Thoracic aorta (tissue), 2 donors: ENCODE results near the gene ENPEP. TPM values are rescaled to one million over a fixed set of nuclear protein-coding genes. Genes with fewer than 3 reads are reported as not detected.
A peak's percentile ranks its signal among the peaks of the same experiment; 100 is the strongest.
"Not testable (repeated sequence)": the region's sequence is repeated elsewhere in the genome, so short reads cannot be mapped to it uniquely, and the experiment has no call there.

Experiments used
- ATAC-seq: fragments of 150-250 bp; one replicate; pipeline ENCODE4 v1.8.0; 2017; ENCODE audit warnings: low read depth; ENCODE audit not compliant: insufficient number of reproducible peaks, low FRiP score
- DNase-seq: peaks from one replicate; pipeline ENCODE4 v3.0.0-alpha.2; 2020; ENCODE audit warnings: low spot score
- H3K27ac ChIP-seq, 2 donors: fragments of 200-600 bp; sonication (generic); 1 replicate in 1 of 2; 2 replicates in 1 of 2; pipeline ENCODE4 v1.5.1; 2016; ENCODE audit warnings: mild to moderate bottlenecking in 2 of 2, moderate library complexity in 2 of 2
- H3K27me3 ChIP-seq: fragments of 200-600 bp; sonication (generic); replicated peaks from 2 replicates; pipeline ENCODE4 v1.6.0; 2016; ENCODE audit warnings: mild to moderate bottlenecking; ENCODE audit not compliant: insufficient read depth
- H3K36me3 ChIP-seq: fragments of 200-600 bp; sonication (generic); one replicate; pipeline ENCODE4 v1.5.1; 2016
- H3K4me1 ChIP-seq, 2 donors: fragments of 200-600 bp; sonication (generic); 1 replicate in 1 of 2; 2 replicates in 1 of 2; pipeline versions ENCODE4 v1.5.1 to v1.6.0; 2016; ENCODE audit warnings: low read depth in 2 of 2, mild to moderate bottlenecking in 1 of 2; ENCODE audit not compliant: control insufficient read depth in 1 of 2
- H3K4me3 ChIP-seq: fragments of 200-600 bp; sonication (generic); 2 replicates; pipeline ENCODE4 v1.5.1; 2016; ENCODE audit warnings: mild to moderate bottlenecking
- H3K9me3 ChIP-seq: fragments of 200-600 bp; sonication (generic); 2 replicates; pipeline ENCODE4 v1.5.1; 2016
- total RNA-seq, 2 donors: library from RNA; depleted of rRNA; stranded (reverse); fragments of >200 nt; gene quantifications; one replicate each; pipeline versions ENCODE4 v1.1.0 to v1.2.3, GENCODE V29; 2016
- TF ChIP-seq, protein P1 (sequence below): fragments of 200-600 bp; sonication (generic); IDR thresholded peaks from one replicate; pipeline ENCODE4 v1.5.1; 2019; ENCODE audit warnings: antibody characterized with exemption

The ENPEP gene, protein sequence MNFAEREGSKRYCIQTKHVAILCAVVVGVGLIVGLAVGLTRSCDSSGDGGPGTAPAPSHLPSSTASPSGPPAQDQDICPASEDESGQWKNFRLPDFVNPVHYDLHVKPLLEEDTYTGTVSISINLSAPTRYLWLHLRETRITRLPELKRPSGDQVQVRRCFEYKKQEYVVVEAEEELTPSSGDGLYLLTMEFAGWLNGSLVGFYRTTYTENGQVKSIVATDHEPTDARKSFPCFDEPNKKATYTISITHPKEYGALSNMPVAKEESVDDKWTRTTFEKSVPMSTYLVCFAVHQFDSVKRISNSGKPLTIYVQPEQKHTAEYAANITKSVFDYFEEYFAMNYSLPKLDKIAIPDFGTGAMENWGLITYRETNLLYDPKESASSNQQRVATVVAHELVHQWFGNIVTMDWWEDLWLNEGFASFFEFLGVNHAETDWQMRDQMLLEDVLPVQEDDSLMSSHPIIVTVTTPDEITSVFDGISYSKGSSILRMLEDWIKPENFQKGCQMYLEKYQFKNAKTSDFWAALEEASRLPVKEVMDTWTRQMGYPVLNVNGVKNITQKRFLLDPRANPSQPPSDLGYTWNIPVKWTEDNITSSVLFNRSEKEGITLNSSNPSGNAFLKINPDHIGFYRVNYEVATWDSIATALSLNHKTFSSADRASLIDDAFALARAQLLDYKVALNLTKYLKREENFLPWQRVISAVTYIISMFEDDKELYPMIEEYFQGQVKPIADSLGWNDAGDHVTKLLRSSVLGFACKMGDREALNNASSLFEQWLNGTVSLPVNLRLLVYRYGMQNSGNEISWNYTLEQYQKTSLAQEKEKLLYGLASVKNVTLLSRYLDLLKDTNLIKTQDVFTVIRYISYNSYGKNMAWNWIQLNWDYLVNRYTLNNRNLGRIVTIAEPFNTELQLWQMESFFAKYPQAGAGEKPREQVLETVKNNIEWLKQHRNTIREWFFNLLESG
- total RNA-seq = 1 to 10 TPM in 1 of 2 donors, under 1 TPM in 1; 0.68 to 9.9 TPM

DNA sequence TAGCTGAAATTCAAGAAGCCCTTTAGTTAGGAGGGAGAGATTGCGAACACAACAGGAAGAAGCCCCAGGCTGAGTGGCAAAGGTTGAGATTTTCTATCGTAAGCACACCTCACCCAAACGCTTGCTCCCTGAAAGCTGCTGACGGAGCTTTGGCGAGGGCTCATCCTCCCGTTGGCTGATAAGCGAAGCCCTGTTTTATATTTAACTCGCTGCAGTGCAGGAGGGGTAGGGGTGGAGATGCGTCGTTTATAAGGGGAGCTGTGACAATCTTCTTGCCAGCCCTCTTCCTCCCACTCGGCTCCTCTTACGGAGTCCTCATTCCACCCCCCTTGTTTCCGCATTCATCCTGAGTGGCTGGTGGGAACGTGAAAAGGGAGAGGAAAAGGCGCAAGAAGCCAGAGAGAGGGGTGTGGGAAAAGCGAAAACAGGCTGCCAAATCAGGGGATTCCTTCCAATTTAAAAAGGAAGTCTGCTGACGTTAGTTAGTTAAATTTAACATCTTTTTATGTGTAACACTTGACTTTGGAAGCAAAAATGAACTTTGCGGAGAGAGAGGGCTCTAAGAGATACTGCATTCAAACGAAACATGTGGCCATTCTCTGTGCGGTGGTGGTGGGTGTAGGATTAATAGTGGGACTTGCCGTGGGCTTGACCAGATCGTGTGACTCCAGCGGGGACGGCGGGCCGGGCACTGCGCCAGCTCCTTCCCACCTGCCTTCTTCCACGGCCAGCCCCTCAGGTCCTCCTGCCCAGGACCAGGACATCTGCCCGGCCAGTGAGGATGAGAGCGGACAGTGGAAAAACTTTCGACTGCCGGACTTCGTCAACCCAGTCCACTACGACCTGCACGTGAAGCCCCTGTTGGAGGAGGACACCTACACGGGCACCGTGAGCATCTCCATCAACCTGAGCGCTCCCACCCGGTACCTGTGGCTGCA is at the start of gene ENPEP:
Gene ENPEP, plus strand, starts transcription at position 275 of the 938 bp plus-strand sequence. Its CDS starts 260 bp downstream, at position 535.
- TF ChIP-seq, protein P1, sequence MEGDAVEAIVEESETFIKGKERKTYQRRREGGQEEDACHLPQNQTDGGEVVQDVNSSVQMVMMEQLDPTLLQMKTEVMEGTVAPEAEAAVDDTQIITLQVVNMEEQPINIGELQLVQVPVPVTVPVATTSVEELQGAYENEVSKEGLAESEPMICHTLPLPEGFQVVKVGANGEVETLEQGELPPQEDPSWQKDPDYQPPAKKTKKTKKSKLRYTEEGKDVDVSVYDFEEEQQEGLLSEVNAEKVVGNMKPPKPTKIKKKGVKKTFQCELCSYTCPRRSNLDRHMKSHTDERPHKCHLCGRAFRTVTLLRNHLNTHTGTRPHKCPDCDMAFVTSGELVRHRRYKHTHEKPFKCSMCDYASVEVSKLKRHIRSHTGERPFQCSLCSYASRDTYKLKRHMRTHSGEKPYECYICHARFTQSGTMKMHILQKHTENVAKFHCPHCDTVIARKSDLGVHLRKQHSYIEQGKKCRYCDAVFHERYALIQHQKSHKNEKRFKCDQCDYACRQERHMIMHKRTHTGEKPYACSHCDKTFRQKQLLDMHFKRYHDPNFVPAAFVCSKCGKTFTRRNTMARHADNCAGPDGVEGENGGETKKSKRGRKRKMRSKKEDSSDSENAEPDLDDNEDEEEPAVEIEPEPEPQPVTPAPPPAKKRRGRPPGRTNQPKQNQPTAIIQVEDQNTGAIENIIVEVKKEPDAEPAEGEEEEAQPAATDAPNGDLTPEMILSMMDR = no peak
- peak within 1 kb of the TSS; percentile 56 for H3K4me3 ChIP-seq

DNA sequence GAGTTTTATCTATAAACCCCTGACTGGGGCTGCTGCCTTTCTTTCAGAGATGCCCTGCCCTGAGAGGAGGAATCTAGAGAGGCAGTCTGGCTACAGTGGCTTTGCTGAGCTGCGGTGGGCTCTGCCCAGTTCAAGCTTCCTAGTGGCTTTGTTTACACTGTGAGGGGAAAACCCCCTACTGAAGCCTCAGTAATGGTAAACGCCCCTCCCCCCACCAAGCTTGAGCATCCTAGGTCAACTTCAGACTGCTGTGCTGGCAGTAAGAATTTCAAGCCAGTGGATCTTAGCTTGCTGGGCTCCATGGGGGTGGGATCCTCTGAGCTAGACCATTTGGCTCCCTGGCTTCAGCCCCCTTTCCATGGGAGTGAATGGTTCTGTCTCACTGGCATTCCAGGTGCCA is 44.1 kb upstream of the ENPEP start:
- H3K4me1 ChIP-seq, DNase-seq, H3K36me3 ChIP-seq, H3K9me3 ChIP-seq, H3K27me3 ChIP-seq, H3K4me3 ChIP-seq, H3K27ac ChIP-seq, ATAC-seq: not testable (repeated sequence)

More for the DNA sequence above, at the start of gene ENPEP:
- Histone ChIP-seq H3K27ac (no peak within 1 kb of the TSS), H3K27me3 (no peaks in the 10 kb centered on the region), H3K9me3 (no peaks in the 10 kb centered on the region), H3K36me3 (no peaks in the 10 kb centered on the region), H3K4me1 (no peaks in the 10 kb centered on the region)
- ATAC-seq = no peak
- DNase-seq = no peak

DNA sequence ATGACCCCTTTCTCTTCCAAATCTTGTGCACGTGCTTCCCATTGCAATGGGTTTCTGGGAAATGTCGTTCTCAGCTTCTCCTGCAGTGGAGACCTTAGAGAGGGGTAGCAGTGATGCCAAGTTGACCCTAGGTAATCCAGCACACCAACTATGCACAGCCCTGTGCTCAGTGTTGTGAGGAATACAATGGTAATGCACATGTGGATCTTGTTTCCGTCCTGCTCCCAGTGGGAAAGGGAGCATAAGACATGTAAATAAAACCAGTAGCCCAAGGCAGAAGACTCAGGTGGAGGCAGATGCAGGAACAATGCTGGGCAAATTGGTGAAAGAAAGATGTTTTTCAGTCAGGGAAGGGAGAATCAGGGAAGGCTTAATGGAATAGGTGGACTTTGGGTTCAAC is 38.7 kb upstream of the ENPEP start:
- not testable (repeated sequence) for ATAC-seq, H3K4me3 ChIP-seq, DNase-seq, H3K27me3 ChIP-seq, H3K9me3 ChIP-seq, H3K36me3 ChIP-seq, H3K4me1 ChIP-seq, H3K27ac ChIP-seq

DNA sequence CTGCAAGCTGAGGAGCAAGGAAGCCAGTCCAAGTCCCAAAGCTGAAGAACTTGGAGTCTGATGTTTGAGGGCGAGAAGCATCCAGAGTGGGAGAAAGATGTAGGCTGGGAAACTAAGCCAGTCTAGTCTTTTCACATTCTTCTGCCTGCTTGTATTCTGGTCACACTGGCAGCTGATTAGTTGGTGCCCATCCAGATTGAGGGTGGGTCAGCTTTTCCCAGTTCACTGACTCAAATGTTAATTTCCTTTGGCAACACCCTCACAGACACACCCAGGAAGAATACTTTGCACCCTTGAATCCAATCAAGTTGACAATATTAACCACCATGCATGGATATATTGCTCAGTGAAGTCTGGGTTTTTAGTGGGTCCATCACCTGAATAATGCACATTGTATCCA is 36.7 kb upstream of the ENPEP start:
- not testable (repeated sequence) for DNase-seq, H3K36me3 ChIP-seq, H3K4me3 ChIP-seq, H3K27ac ChIP-seq, H3K27me3 ChIP-seq, H3K4me1 ChIP-seq, H3K9me3 ChIP-seq, ATAC-seq

DNA sequence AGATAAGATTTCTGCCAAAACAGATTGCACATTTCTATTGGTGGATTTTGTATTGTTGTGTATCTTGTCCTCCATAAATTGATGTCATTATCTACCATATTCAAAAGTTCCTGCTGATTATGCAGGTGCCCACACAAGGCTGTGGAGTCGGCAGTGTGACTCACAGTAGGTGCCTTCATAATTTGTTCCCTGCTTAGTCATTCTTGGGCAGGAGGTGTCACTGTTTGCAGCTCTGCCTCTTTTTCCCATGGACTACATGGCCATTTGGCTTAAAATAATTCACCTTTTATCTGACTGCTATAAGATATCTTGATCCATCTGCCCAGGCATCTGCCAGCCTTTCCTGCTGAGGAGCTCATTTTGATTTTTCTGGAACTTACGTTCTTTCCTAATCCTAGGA is 33.6 kb upstream of the ENPEP start:
- ATAC-seq (no peak), DNase-seq (no peak)
- Histone ChIP-seq H3K27ac (no peak overlapping the region), H3K27me3 (no peaks in the 10 kb centered on the region), H3K36me3 (no peaks in the 10 kb centered on the region), H3K4me3 (no peak overlapping the region), H3K9me3 (no peaks in the 10 kb centered on the region), H3K4me1 (no peaks in the 10 kb centered on the region)
- TF ChIP-seq, protein P1 = no peak

DNA sequence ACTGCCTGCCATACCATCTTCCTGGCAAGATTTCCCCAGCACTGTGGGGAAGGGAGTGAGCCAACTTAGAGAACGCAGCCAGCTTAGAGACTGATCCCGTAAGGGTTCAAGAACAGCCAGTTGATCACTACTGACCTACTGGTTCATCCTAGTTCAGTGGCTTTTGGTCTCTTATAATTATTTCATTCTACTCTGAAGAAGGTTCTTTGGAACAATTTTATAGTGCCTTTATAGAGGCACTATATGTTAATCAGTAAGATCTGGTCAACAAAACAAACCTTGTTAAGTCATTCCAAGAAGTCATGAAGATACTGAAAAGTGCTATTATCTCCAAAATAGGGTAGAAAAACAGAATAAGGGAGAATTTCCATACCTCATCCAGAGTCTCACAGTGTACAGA is 33.2 kb upstream of the ENPEP start:
- Histone ChIP-seq H3K27ac (no peak overlapping the region), H3K36me3 (no peaks in the 10 kb centered on the region), H3K27me3 (no peaks in the 10 kb centered on the region), H3K4me3 (no peak overlapping the region), H3K9me3 (no peaks in the 10 kb centered on the region), H3K4me1 (no peaks in the 10 kb centered on the region)
- ATAC-seq (no peak), DNase-seq (no peak)
- TF ChIP-seq, protein P1 = no peak
